ENCODE data around the gene CFAP100.

The CFAP100 gene

DNA sequence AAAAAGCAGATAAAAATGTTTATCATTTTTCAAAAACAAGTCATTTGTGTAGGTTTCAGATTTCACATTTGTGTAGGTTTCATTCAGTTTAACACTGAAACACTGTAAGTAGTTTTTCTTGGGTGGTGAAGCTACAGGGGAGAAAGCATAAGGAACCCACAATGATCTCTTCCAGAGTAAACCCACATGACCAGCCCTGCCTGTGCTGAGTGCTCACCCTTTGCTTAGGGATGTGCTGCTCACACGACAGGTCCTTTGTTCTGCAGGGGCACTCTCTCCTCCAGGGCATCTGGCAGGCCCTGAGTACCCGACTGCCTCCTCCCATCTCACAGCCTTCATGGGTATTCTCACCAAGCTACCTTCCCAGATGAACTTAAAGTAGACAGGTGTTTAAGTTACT is 52.1 kb downstream of the CFAP100 start:
- DNase-seq: no peak

DNA sequence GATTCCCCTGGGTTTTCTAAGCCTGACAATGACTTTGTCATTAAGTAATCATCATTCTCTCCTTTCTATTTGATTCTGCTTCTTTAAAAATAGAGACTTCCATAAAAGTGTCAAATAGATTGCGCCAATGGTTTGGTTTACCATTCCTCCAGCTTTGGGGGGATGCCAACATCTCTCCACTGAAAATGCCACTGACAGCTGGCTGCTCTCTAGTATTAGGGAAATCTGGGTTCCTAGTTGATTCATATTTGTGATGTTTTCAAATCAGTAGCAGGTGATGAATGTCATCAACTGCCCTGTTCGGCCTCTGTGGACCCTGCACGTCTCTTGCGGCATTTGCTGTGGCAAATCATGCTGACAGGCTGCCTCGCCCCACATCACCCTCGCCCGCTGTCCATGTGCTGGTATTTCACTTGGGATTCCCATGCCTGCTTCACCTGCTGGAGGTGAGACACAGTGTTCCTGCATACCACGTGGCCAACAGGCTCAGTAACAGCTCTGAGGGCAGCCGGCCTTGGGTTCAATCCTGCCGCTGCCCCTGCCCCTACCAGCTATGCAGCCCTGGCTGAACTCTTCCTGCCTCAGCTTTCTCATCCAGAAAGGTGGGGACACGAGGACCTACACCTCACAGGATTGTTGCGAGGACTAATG is 52.9 kb downstream of the CFAP100 start:
- DNase-seq: no peak

DNA sequence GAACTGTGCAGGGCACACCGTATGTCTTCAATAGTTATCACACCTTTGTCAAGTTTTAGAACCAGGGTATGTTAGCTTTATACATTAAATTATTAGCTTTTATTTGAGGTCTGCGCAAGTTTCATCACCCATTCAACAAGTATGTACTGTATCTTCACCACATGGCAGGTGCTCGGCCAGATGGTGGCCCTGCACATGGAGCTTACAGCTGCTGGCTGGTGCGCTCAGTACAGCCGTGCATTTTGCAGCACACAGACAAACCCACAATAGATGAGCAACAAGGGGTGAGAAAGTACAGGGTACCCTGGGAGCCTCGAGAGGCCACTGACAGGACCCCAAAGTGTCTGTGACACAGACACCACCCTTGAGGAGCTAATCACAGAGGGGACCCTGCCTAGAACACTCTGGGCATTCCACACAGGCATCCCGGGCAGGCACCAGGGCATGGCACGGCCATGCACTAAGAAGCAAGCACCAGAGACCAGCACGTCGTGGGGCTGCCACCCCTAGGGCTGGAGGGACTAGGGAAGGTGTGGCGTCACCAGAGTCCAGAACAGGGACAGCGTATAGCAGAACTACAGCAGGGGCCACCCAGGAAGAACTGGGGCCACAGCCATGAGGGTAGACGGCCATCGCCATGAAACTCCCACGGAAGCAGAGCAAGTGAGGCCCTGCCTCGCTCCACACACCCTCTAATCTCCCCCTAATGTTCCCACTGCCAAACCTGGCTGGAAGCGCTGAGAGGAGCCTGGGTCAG is 53.6 kb downstream of the CFAP100 start:
- no peak for DNase-seq

DNA sequence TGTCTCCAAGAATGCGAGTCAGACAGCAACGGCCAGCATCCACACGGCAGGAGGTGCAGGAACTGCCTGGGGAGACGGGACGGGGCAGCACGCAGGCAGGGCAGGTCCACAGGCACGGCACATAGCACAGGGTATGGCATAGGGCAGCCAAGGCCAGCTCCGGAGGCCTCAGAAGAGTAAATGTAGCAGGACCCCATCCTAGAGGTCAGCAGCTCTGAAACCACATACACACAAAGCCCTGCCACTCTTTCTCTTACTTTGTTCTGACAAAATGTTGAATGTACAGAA is 54.1 kb downstream of the CFAP100 start:
- DNase-seq: no peak

DNA sequence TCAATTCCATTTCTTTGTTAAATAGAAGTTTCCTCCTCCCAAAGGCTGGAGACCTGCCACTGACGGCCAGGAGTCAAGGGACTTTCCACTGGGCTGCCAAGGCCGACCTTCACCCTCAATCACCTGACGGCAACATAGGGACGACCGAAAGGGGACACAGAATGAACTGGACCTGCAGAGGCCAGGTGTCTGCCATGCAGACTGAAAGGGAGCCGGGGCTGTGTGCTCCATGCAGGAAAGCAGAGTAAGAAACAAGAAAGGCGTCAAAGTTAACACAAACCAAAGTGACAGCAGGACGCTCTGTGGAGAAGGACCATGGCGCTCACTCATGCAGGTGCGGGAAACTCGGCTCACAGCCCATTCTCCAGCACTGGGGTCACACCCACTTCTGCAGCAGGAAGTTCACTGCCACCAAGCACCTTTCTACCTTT is 54.9 kb downstream of the CFAP100 start:
- no peak for DNase-seq

DNA sequence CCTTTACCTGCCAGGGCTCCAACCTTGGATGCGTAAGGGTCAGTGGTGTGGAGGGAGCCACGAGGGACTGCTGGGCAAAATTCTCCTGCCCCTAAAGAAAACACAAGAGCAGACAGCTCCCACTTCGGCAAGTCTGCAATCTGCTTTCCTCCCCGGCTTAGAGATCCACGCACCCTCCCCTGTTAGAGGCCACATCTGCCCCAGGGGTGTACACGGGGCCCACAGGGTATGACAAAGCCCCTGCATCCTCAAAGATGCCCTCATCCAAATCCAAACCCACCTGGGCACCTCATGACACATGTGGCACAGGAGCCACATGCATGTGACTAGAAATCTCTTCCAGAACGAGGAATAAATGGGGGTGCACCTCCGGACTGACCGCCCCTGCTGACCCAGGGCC is 55.5 kb downstream of the CFAP100 start:
- DNase-seq: no peak

DNA sequence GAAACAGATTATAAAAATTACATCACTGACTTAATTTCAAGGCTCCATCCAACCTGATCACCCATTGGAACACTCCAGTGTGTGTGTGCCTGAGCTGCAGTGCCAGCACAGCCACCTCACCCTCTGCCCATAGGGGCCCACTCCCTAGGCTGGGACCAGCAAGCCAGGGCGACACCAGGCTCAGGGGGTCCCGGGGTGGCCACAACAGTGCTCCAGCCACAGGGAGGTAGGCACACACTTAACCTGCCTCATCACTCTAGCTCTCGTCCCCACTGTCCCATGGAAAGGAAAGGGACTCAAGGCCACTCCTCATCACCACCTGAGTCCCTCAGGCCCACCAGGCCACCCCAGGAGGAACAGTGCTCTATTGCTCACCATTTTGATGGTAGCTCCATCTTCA is 56.0 kb downstream of the CFAP100 start:
- no peak for DNase-seq

DNA sequence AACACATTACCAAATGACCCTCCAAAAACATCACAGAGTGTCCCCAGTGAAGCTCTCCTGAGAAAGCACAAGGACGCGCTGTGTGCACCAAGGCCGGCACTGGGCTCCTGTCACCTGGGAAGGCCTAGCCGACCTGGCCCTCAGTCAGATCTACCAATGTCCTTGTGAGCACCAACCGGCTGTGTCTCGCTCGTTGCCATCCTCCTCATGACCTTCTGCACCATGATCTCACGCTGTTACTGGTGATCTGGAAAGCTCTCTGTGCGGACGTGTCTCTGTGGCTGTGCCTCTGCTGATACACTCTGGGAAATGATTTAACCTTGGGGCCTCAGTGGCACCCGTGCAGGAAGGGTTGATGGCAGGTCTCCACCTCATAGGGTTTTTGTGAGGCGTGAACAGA is 56.8 kb downstream of the CFAP100 start:
- no peak for DNase-seq

DNA sequence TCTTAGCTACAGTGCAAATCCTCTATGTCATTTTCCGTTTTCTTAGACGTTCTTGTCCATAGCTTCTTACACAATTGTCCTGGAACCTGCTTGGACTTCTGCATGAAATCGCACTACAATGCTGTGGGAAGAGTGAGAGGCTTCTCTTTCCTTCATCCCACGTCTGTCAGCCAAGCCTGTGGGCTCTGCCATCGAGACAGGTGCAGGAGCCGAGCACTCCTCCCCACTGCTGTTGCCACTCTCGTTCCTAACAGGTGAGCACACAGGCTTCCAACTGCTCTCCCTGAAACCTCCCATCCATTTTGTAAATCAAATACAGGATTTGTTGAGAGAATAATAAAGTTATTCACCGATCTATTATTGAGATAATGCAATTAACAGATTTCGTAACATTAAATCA is 57.5 kb downstream of the CFAP100 start:
- DNase-seq: no peak

DNA sequence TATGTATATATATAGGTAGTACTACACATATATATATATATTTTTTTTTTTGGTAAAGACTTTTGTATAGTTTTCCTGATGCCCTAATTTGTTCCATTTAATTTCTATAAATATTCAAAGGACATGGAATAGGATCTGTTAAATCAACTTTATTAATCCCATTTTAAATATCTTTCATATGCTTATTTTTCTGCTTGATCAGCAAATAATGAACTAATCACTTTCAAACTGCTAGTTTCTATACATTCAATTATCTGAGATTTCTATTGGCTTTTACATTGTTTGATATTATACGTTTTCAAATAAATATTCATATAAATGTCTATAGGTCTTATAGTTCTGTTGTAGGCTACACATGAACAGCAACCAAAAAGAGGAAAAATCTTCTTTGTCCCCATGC is 59.3 kb downstream of the CFAP100 start:
- no peak for DNase-seq

DNA sequence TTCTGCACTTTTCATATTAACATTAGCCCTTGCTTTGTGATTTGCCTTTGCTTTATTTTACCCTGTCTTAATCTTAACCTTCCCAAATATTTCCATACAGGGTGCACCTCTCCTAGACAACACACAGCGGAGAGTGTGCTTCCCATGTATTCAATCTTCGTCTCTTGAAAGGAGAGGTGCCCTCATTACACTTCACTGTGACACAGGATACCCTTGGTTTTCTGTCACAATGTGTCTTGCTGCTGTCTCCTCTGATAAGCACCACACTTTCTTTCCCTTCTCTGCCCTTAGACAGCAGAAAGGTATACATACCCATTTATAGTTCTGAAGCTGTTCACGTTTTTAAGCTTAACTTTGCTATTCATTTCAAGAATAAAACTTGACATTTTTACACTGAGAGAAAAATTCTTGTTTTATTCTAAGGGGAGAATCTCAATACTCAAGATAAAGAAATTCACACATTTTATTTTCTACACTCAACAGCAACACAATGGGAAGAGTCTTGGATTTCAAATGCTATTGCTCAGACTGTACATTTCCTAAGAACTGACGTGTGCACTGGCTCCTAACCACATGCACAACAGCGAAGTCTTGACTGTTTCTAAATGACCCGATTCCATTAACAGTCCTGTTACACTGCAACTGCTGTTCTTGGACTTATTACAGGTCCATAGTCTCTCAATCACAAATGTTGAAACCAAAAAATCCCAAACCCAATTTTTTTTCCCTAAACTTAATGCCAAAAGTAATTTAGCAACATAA is 59.9 kb downstream of the CFAP100 start:
- DNase-seq: no peak

DNA sequence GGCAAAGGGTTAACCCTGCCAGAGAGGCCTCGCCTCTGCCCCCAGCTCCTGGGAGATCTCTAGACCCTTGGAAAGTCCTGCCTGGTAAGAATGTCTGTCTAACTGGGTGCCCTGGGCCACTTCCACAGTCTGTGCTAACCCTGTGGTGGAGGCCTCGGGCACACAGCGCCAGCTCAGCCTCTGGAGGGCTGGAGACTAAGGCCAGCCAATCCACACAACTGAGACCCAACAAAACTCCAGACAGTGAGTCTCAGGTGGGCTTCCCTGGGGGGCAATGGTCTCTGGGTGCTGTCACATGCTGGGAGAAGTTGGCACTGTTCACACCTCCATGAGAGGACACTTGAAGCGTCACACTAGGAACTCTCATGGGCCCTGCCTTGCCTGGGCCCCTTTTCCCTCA is 61.5 kb downstream of the CFAP100 start:
- no peak for DNase-seq

DNA sequence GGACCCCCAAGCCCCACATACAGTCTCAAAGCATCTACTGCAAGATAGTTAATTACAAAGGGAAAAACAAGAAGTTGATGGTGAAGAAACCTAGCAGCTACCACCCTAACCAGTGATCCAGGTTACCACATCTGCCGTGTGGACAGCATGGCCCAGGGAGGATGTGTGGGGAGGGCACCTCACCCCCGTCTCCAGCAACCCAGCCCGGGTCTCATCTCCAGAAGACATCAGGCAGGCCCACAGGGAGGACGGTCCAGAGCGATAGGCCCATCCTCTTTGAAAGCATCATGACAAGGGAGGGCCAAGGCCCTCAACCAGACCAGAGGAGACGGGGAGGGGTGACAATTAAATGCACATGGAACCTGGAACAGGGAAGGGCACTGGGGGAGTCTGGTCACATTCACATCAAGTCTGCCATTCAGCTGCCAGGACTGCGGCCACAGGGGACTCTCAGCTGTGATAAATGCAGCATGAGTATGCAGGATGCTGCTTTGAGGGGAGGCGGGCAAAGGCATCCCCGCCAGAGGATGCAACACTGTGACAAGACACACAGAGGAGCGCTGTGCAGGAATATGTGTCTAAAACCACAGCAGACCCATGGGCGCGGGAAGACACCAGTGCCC is 62.2 kb downstream of the CFAP100 start:
- DNase-seq: no peak

DNA sequence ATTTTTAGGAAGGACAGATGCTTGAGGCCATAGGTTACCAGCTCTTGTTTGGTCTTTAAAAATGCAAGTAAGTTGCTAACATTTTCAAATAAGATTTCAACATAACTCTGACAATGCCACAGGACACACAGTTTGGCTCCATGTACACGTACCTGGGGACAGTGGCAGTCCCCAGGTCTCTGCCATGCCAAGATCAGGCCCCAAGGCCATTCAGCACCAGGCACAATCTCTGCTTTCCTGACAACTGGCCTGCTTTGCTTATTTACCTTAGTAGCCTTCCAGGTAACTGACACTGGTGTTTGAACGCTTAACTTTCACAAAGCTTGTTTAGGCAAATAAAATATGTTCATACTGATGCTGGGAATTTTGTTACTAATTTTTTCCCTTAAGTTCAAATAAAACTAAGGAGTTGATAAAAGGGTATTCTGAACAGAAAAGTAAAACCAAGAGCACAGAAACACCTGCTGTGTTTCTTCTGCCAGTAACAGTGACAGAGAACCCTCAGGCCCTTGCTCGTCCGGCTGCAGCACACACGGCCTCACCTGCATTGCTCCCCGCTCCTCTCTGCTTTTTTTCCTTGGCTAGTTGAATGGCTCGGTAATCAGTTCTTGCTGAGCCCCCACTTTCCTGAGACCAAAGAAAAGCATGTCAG is 64.5 kb downstream of the CFAP100 start:
- no peak for DNase-seq

DNA sequence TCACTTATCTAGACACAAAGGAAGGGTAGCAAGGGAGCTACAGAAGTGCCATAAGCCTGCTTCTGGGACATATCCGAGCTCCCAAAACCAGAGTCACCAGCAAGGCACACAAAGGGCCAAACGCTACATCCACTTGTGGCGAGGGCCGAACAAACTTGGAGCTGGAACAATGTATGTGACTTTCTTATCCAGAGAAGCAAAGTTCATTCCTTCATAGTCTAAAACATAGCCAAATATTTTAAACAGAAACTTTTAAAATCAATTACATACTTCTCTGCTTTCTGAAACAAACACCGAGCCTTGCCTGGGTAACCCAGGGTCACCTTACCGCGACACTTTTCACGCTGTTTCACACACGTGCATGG is 65.0 kb downstream of the CFAP100 start:
- DNase-seq: no peak

DNA sequence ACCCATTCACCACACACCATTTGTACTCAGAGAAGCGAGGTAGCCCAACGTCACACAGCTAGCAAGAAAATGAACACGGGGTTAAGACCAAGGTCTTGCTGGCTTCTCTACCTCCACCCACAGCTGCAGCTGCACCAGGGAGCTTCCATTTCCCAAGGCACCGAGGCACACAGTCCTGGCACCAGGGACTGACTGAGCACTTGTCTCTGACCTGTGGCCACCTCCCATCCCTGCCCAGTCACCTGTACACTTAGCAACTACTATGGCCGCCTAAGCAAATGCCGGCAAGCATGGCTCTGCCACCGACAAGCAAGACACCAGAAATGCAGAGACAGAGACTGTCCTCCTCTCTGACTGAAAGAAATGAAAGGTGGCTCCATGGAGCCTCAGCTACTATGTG is 65.7 kb downstream of the CFAP100 start:
- DNase-seq: no peak

DNA sequence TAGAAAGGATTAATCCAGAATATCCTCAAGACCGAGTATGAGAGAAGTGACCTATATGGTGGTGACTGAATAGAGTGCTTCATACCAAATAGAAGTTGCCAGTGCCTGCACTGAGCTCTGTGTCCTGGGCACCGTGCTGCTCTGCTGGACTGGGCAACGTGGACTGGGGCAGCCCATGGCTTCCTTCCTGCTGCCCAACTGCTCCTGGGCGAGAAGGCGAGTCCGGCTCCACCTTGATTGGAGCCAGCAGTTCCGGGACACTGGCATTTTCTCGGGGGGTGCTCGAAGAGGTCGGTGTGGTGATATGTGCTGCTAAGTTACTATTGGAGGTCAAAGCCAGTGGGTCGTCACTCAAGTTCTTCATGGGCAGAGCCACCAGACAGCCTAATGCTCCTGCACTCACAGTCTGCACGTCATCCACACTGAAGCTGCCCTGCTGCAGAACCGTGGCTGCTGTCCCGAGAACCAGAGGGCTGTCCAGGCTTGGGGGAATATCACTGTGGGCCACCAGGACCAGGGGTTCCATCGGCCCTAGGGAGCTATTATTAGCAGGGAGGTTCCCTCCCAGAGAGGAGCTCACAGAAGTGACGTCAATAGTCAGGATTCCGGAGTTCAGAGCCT is 66.9 kb downstream of the CFAP100 start:
- no peak for DNase-seq

DNA sequence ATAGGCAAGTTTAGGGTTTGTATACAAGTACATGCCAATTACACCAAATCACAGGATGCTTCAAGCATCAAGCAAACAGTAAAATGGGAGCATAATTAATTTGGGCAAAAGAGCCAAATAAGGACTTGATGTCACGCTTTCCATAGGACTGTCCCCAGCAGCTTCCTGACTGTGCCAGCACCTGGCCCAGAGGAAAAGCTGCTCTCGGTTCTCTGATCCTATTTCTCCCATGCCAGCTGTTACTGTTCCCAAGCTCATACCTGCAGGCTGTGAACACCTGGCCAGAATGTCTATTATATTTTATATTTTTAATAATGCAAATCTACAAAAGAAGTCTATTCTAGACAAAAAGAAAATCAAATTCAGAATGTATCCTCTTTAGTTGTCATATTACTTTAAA is 68.8 kb downstream of the CFAP100 start:
- DNase-seq: no peak

DNA sequence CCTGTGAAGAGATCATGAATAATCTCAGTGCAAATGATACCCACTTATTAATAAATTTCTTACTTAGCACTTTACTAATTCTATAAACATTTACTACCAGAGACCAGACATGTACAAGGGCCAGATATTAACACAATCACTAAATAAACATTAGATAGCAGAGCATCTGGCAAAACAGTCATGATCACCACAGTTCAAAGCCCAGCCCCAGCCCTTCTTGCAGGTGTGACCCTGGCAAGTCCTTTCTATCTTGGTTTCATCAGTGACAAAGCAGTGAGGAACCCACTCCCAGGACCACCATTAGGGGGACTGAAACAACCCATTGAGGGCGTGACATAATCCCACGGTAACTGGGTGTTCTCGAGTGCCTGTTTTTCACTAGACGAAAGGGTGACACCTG is 69.4 kb downstream of the CFAP100 start:
- DNase-seq: no peak

DNA sequence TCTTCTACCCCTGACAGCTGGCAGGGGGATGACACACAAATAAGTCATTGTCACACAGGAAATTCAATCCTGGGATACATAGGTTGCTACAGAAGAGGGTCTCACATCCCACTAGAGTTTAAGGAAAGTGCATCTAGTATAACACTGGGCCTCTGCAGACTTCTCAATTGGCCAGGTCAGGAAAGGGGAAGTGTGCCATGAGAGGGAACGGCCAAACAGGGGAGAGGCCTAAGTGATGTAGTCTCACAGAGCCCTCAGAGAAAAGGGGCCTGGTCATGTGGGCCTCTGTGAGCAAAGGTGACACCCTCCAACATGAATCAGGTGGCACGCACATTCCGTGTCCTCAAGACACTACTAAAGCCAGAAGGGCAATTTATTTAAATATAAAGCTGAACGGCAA is 69.8 kb downstream of the CFAP100 start:
- no peak for DNase-seq

DNA sequence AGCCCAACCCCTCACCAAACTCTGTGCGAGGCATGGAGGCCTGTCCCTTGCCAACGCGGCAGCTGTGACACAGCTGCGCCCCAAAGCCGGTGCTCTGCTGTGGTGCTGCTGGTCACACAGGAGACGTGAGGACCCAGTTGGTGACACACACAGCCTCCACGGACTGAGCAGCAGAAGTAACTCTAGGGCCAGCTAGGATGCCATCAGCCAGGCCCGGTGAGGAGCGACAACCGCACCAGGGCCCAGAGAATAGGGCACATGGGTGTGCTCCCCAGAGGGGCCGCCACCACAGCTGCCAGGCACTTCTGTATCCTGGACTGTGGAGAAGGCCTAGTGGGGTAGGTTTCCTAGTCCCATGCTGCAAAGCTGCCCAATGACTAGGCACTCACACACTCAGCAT is 70.3 kb downstream of the CFAP100 start:
- DNase-seq: no peak

DNA sequence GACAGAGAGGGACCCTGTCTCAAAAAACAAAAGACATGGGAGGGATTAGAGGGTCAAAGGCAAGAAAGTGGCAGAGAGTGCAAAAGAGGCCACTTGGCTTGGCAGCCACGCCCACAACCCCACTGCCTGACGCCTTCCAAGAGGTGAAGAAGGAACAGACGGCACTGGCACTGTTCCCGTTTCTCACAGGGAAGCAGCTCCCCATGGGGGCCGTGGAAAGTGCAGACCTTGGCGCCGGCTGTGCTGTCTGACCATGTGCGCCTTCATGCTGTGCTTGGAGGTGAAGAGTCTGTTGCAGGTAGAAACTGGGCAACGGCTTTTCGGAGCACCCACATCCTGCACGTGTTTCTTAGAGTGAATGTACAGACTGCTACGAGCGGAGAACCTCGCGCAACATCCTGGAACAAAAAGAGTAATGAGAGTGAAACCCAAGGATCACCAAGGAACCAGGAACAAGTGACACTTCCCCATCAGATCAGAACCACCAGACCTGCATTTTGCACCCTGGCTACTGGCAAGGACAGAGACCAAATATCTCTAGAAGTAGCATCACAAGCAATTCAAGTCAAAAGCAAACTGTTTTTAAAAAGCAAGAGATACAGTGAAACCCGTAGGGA is 71.3 kb downstream of the CFAP100 start:
- no peak for DNase-seq
